NCI-H524 (cell line): ENCODE data around the gene HTR2B.
"Not testable (repeated sequence)": the region's sequence is repeated elsewhere in the genome, so short reads cannot be mapped to it uniquely, and the experiment has no call there.

ENCODE experiments used
- DNase-seq, 2 experiments: peaks; one replicate each; lab custom pipeline; 2025; lab: John Stamatoyannopoulos, UW

The HTR2B gene

GRCh38 chr2:231133365-231134099, 8.7 kb upstream of the HTR2B start:
- DNase-seq: no peak

GRCh38 chr2:231132129-231132528, 7.3 kb upstream of the HTR2B start:
- no peak for DNase-seq

DNA sequence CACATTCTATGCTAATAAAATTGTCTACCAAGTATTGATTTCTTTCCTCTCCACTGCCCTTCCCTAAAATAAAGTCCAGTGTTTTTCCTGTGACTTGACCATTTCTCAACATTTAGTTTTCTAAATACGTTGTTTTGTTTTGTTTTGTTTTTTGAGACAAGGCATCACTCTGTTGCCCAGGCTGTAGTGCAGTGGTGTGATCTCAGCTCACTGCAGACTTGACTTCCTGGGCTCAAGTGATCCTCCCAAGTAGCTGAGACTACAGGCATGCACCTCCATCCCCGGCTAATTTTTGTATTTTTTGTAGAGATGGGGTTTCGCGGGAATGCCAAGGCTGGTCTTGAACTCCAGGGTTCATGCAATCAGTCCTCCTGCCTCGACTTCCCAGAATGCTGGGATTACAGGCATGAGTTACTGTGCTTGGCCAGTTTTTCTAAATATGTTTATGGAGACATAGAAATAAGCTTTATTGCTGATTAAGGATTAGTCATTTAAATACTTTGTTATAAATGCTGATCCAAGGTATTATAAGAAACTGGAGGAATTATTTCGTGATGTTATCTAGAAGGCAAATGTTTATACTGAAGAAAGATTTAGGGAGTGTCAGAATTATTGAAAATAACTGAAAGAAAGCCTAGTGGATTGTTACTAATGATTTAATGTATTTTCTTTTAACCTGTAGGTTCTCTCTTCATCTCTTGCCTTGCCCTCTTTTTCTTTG, 5.7 kb upstream of the HTR2B start:
- no peak for DNase-seq

DNA sequence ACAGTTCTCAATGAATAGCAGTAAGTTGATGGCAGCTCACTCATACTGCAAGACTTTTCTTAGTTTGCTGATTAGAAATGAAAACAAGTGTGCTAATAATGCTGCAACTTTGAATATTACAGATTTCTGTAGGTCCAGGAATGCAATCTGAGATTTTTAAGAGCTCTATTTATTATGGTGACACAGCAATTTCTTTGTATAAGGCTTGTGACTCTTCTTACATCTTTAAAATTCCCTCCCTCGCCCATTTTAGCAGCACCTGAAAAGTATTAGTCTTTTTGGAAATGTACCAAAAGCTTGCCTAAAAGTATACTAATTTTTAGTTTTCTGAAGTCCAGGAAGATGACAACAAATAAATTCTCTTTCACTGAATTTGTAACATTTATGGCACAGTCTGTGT, 4.4 kb upstream of the HTR2B start:
- no peak for DNase-seq

DNA sequence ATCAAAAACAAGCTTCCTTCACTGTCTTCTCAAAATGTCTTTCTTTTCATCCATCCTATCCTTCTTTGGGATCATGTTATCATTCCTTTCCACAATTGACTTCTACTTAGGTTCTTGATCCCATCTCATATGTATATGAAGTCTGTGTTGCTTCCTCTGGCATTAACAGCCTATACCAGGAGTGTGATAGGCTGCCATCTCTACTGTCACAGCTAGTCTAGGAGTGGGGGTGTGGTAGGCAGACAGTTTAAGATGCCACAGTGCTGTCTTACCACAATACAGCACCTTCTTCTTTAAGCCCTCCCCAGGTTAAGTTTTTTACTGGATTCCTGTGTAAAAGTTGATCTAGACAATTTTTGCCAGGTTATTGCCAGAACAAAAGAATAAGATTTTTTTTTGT, 3.7 kb upstream of the HTR2B start:
- no peak for DNase-seq

DNA sequence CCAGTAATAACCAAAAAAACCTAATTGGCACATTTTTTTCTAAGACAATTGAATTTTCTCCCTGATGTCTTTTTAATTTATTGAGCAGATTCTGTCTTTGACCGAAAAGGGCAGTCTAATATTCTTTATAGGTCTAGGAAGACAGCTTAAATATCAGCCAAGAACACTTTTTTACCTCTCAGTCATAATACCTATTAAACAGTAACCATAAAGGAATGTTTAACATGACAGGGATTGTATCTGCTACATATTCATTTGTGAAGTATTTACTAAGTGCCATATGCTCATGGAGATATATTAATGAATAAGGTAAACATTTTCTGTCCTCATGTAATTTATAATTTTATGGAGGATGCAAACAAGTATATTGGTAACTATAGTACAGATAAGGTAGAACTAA, 3.1 kb upstream of the HTR2B start:
- no peak for DNase-seq

- no peak for DNase-seq
Observed at GRCh38 chr2:231127480-231127879, 2.6 kb upstream of the HTR2B start.

DNA sequence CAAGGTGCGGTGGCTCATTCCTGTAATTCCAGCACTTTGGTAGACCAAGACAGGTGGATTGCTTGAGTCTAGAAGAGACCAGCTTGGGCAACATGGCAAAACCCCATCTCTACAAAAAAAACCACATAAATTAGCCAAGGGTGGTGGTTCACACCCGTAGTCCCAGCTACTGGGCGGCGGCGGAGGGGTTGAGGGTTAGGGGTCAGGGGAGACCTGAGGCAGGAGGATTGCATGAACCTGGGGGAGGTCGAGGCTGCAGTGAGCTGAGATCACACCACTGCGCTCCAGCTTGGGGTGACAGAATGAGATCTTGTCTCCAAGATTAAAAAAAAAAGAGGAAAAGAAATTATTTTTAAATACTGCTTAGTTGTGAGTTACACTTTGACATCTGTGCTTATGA, 1.3 kb upstream of the HTR2B start:
- DNase-seq: no peak

GRCh38 chr2:231123362-231123898, 1.4 kb downstream of the HTR2B start:
- no peak for DNase-seq

DNA sequence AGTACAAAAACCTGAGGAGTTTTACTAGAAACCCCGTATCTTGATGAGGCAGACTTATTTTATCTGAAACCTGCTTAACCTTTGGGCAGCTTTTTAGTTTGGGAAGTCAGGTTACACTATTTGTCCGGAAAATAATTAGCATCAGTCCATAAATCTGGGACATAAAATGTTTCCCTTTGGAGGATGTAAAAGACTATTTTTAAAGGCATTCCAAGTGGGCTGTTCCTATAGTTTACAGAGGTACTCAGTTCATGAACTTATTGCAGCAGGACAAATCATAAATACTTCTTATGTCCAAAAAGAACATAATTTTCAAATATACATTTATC, 6.3 kb downstream of the HTR2B start:
- no peak for DNase-seq

DNA sequence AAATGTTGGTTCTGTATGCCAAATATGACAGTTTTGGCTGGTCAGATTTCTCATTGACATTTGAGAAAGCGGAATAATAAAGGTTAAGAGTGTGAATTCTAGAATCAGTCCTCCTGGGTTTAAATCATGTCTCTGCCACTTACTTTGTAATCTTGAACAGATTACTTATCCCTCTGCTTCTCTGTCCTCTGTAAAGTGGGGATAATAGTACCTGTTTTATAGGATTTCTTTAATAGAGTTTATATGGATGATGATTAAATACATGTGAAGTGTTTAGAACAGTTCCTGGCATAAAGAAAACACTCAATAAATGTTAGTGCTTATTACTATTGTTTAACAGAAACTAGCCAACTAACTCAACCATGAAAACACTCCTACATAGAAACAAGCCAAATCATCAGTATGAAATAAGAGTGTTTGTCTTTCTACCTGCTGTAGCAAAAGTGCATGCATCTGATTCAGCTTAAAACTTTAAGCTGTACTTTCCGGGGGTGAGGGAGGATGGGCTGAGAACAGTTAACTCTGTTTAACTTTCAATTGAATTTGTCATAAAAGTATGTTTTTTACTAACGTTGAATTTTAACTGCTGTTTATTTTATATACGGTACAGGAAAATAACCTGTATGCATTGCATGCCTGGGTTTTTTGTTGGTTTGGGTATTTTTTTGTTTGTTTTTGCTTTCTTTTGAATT, 6.8 kb downstream of the HTR2B start:
- no peak for DNase-seq

GRCh38 chr2:231117148-231117547, 7.7 kb downstream of the HTR2B start:
- DNase-seq: no peak

GRCh38 chr2:231115651-231116050, 9.2 kb downstream of the HTR2B start:
- no peak for DNase-seq

DNA sequence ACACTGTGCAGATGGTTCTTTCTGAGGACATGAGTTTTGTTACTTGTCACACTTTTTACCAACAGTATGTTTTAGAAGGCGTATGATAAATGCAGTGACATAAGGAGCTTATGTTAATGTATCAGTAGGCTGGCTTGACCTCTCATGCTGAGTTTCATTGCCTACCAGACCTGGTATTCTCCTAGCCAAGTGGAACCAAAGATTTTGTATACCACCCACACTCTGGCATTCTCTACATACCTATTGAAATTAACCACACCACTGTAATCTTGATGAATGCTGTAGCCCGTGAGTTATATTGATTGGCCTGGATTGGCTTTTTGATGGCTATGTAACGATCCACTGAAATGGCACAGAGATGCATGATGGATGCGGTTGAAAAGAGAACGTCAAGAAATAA, 11.4 kb downstream of the HTR2B start:
- DNase-seq: peak in 1 of 2 experiments; percentile 61

DNA sequence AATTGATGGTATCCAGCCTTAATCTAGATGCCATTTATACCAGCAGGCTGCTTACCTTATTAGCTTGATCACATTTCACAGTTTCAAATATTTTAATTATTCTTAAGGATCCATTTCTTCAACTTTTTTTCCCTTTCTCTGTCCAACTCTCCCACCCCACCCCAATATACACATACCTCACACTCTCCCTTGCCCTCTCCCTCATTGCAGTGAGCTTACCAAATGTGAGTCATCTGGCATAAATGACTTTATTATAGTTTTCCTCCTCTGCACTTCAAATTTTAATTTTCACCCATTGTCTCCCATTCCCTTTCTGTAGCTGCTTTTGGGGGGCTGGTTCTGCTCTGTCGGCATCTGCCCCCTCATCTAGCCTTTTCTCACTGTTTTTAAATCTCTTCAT, 12.9 kb downstream of the HTR2B start:
- no peak for DNase-seq

- DNase-seq: no peak
Observed at GRCh38 chr2:231110551-231110950, 14.3 kb downstream of the HTR2B start.

DNA sequence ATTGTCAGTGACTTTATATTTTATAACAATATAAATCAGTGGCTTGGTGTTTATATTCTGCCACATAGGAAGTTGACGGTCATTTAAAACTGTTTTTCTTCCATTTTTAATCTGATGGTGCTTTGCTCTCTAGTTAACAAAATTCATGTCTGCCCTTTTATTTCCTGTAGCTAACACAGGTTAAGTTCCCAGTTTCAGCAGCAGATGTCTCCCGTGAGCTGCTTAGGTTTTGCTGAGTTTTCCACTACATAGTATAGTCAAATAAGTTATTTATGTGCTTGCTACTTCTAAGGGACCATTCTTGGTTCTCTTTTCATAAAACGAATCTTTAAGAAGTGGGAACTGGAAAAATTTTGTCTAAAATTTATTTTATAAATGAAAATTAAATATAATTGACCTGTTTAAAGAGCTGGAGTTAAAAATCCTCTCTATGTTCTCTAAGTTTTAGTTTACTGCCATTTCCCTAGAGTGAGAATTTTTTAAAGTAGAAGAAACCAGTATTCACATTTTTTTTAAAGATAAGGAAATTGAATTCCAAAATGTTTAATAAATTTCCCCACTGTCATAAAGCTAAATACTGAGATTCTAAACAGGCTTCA, 20.6 kb downstream of the HTR2B start:
- peak in 1 of 2 experiments; percentile 48 for DNase-seq

GRCh38 chr2:231102772-231103171, 22.1 kb downstream of the HTR2B start:
- no peak for DNase-seq

DNA sequence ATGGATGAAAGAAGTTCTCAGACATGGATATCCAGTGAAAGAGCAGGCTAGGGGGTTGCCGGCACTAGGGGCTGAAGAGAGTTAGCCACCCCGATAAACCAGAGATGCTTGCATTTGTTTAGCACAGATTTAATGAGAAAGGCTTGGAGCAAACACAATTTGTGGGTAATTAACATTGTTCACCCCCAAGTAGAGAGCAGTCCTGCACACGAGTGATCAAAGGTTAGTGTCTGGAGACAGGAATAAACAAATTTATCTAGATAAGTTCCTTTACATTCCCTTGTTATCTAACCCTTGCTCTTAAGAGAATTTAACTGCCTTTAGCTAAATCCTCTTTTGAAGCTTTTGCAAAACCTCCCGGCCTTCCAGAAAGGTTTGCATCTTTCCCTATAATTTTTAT, 23.9 kb downstream of the HTR2B start:
- DNase-seq: no peak

- DNase-seq: not testable (repeated sequence)
Observed at GRCh38 chr2:231100321-231100720, 24.5 kb downstream of the HTR2B start.

DNA sequence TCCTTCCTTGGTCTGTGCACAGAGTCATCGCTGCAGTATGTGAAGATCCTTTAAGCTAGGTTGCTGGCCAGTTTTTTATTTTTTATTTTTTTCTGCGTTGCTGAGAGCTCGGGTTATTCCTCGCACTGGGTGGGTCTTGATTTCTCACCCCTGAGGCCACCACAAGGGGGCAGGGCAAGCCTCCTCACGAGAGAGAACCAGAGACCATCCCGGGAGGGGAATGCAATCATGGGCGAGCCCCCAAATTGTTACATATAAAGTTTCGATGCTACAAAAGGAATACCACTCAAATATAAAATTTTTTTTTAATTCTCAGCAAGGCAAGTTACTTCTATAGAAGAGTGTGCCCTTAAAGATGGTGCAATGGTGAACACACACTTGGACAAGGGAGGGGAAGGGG, 24.9 kb downstream of the HTR2B start:
- no peak for DNase-seq

- no peak for DNase-seq
Observed at GRCh38 chr2:231094736-231095346, 30.0 kb downstream of the HTR2B start.
